Fibroblast of skin of left biceps (primary cell): ENCODE data around the gene GRB10.
"Not testable (repeated sequence)": the region's sequence is repeated elsewhere in the genome, so short reads cannot be mapped to it uniquely, and the experiment has no call there.

ENCODE experiments used
- DNase-seq, 2 experiments: peaks; one replicate each; pipeline ENCODE4 v3.0.0-alpha.2; 2013; ENCODE audit warnings: low read depth in 2 of 2

GRB10 gene

DNA sequence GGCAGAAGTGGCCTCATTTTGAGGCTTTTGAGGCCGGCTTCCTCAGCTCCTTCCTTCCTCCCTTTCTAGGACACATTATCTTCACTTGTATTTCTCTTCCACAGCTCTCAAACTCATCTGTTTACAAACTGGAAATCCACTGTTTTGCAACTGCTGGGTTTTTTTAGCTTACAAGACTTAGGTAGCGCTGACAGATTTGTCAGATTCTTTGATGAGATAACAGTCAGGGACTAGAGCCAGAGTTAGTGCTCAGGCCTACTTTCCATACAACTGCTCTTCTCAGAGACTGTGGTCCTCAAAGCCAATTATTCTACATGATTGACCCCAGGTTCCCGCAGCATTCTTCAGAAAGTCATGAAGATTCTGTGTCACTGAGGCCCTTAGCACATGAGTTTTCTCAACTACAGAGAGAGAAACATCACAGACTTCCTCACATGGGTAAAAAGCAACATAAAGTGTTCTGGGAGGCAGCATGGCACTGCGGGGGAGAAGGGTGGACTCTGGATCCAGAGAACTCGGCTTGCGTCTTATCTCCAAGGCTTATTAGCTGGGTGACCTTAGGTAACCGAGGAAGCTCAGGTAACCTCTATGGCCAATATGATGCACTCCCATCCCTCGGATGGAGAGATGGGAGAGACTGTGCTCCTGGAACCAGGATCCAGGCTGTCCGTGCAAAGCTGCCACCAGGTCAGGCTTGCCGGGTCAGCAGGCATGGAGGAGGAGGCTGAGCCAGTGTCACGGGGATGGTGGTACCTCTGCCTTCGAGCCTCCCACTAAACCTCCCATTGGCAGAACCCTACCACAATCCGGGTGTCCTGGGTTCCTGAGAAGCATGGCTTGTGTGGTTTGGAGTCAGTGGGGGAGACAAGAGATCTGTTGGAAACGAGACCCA is 228.0 kb downstream of the GRB10 start:
- no peak for DNase-seq

DNA sequence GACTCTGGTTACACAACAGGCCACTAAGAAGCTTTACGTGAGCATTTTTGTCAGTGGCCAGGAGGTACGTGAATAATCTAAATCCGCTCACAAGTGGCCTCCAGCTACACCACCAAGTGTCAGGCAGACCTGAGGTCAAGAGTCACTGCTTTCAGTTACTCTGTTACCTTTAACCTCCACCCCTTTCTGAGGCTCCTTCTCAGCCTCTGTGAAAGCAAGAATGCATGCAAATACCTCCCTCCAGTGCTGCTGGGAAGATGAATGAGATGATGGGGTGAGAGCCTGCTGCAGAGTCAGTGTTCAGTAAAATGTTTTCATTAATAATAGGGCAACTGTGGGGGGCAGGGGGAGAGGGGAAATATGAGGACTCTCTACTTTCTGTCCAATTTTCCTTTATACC is 228.7 kb downstream of the GRB10 start:
- DNase-seq, result no peak

DNA sequence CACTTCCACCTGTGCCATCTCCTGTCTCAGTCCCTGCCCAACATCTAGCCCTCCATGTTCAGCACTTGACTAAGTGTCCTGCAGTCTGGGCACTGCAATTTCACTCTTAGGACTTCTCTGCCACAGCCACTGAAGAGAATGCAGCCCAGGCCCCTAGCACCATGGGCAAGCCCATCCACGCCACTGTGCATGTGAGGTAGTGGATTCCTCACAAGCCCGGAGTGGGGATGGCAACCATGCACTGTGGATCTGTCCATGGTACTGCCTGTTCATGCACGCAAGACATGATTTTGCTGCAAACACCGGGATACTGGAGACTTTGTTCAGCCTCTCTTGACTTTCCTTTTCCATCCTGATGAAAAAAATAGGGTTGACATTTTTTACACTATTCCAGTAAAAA is 229.8 kb downstream of the GRB10 start:
- no peak for DNase-seq

- DNase-seq, result no peak
Observed at GRCh38 chr7:50552139-50552538, 230.6 kb downstream of the GRB10 start.

DNA sequence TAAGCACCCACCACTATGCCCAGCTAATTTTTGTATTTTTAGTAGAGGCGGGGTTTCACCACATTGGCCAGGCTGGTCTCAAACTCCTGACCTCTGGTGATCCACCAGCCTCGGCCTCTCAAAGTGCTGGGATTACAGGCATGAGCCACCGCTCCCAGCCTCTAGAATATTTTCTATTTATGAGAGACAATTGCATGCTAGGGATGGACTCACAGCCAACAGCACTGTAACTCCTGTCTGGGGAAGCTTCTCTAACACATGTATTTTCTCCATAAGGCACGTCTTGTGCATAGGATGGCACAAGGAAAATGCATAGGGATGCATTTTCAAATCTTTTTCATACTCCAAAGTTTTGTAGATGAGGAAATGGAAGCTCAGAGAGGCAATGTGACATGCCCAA is 237.1 kb downstream of the GRB10 start:
- DNase-seq, result not testable (repeated sequence)

- DNase-seq, result no peak
Observed at GRCh38 chr7:50544992-50545391, 237.7 kb downstream of the GRB10 start.

DNA sequence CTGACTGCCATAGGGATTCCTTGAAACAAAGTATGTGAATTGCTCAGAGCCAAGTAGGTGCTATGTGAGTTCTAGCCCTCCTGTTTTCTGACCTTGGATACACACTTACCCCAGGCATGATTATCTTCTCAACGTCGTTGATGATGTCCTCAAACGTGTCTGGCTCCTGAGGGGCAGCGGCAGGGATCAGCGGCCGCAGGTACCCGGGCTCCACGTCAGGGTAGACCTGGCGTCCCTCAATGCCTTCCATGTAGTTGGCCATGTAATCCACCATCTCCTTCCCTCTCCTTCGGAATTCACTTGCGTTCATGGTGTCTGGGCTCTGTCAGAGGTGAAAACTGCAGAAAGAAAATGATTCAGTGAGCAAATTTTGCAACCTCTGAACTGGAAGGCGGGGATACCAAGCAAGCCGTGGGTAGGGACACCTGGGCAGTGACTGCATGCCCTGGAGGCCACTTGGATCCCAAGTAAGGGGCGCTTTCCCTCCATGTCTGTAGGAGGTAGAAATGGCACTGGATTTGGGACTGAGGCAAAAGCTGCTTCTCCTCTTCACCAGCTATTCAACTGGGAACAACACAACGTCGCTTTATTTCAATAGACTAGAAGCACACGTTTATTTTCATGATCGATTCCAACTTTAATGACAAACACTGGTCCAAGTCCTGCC is 238.8 kb downstream of the GRB10 start:
- DNase-seq, result no peak

GRCh38 chr7:50542132-50542531 is 240.6 kb downstream of the GRB10 start:
- no peak for DNase-seq

- no peak for DNase-seq
Observed at GRCh38 chr7:50540785-50541579, 241.7 kb downstream of the GRB10 start.
